ENCODE data around the gene KCND2.
A peak's percentile ranks its signal among the peaks of the same experiment; 100 is the strongest.
"Not testable (repeated sequence)": the region's sequence is repeated elsewhere in the genome, so short reads cannot be mapped to it uniquely, and the experiment has no call there.

Gene KCND2

DNA sequence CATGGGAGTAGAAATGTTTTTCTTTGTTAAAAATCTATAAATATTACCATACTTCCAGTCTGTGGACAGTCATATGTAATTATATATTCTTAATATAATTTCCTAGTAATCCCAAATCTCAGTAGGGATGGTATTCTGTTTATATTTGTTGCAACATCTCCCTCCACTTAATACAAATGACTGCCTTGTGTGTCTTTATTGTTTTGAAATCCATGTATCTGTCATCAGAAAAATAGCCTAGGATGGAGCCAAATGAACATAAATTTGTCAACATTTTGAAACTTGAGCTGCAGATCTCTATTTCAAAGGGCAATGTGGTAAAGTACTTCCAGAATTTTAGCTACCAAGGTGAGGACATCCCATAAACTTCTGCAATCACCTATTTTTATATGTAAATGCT lies 294.2 kb downstream of the KCND2 start:
- H3K4me3 ChIP-seq (ENCODE audit: control insufficient read depth, low read depth, low read length): no peak overlapping the region
- TF ChIP-seq, protein P1, sequence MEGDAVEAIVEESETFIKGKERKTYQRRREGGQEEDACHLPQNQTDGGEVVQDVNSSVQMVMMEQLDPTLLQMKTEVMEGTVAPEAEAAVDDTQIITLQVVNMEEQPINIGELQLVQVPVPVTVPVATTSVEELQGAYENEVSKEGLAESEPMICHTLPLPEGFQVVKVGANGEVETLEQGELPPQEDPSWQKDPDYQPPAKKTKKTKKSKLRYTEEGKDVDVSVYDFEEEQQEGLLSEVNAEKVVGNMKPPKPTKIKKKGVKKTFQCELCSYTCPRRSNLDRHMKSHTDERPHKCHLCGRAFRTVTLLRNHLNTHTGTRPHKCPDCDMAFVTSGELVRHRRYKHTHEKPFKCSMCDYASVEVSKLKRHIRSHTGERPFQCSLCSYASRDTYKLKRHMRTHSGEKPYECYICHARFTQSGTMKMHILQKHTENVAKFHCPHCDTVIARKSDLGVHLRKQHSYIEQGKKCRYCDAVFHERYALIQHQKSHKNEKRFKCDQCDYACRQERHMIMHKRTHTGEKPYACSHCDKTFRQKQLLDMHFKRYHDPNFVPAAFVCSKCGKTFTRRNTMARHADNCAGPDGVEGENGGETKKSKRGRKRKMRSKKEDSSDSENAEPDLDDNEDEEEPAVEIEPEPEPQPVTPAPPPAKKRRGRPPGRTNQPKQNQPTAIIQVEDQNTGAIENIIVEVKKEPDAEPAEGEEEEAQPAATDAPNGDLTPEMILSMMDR (conservative IDR thresholded peaks at IDR 0.05; ENCODE audit: control insufficient read depth, insufficient read depth, low read depth, low read length): no peak
- peak; percentile 45 for DNase-seq (ENCODE audit: low read depth)

DNA sequence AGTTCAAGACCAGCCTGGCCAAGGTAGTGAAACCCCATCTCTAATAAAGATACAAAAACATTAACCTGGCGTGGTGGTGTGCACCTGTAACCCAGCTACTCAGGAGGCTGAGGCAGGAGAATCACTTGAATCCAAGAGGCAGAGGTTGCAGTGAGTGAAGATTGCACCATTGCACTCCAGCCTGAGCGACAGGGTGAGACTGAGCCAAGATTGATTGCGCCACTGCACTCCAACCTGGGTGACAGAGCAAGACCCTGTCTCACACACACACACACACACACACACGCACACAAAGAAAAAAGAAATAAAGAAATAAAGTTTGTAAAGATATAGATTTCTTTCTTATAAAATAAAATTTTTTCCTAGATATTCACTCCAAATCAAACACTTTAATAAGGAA lies 305.7 kb downstream of the KCND2 start:
- H3K4me3 ChIP-seq (ENCODE audit: control insufficient read depth, low read depth, low read length): not testable (repeated sequence)

DNA sequence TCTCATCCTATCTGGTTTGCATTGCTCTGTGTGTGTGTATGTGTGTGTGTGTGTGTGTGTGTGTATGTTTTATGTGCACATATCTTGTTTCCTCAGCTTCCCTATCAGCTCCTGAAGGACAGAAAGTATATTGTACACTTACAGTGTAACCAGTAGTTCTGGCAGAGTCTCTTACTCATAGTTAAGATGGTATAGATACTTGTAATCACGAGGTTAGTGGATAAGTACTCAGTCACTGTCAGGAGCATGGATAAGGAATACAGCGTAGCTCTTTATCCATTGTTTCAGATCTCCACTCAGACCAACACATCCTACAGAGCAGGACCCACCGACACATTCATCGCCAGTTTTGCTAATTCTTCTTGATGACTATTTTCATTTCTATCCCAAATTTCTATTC lies 309.9 kb downstream of the KCND2 start:
- no peak for DNase-seq (ENCODE audit: low read depth)
- TF ChIP-seq, protein P1 (conservative IDR thresholded peaks at IDR 0.05; ENCODE audit: control insufficient read depth, insufficient read depth, low read depth, low read length): no peak
- no peak overlapping the region for H3K4me3 ChIP-seq (ENCODE audit: control insufficient read depth, low read depth, low read length)

More for the DNA sequence above, 305.7 kb downstream of the KCND2 start:
- DNase-seq (ENCODE audit: low read depth): not testable (repeated sequence)

DNA sequence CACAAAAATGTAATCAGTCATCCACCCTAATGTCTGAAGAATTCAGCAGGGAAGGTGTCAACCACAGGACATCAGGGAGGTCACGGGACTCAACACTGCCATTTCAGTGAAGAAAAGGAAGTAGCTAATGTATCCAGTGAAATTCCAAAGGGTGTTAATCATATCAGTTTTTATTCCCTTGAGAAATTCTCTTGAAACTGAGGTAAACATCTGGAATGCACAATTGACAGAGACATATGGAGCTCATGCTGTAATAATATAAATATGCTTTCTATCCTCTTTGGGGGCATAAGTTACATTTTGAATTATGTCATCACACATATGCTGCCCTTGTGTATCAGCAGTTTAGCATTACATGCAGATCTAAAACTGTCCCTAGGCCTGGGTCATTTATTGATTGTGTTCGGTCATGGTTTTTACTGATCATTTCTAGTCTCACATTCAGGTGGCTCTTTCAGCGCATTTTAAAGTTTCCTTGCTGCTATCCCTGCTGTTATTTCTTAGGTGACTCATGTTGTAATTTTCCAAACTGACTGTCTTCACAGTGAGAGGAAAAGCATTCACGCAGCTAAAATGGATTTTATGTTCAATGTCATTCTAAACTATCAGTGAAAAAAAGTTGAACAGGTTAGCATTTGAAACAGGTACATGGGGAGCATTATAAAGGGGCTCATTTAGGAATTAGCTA lies 311.1 kb downstream of the KCND2 start:
- peak; percentile 89 for DNase-seq (ENCODE audit: low read depth)
- no peak overlapping the region for H3K4me3 ChIP-seq (ENCODE audit: control insufficient read depth, low read depth, low read length)
- TF ChIP-seq, protein P1 (conservative IDR thresholded peaks at IDR 0.05; ENCODE audit: control insufficient read depth, insufficient read depth, low read depth, low read length): no peak

GRCh38 chr7:120586571-120586970 lies 313.6 kb downstream of the KCND2 start:
- TF ChIP-seq, protein P1 (conservative IDR thresholded peaks at IDR 0.05; ENCODE audit: control insufficient read depth, insufficient read depth, low read depth, low read length): no peak
- no peak overlapping the region for H3K4me3 ChIP-seq (ENCODE audit: control insufficient read depth, low read depth, low read length)

GRCh38 chr7:120587243-120587642 lies 314.3 kb downstream of the KCND2 start:
- TF ChIP-seq, protein P1 (conservative IDR thresholded peaks at IDR 0.05; ENCODE audit: control insufficient read depth, insufficient read depth, low read depth, low read length): no peak
- H3K4me3 ChIP-seq (ENCODE audit: control insufficient read depth, low read depth, low read length): no peak overlapping the region
- no peak for DNase-seq (ENCODE audit: low read depth)

More at GRCh38 chr7:120586571-120586970, 313.6 kb downstream of the KCND2 start:
- DNase-seq (ENCODE audit: low read depth): no peak

DNA sequence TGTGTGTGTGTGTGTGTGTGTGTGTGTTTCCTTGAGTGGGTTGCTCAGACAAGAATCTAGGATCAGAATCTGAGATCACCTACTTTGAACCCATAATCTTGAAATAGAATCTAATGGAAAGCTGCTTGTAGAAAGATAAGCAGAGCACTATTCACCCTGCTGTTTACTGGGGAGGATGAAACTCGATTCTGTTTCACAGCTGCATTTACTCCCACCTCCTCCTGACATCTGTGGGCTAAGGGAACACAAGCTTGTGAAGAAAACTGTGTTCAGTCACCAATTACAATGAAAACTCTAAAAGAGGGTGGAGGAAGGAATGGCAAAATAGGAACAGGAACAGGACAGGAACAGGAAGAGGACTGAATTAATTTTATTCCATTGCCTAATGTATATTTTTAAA lies 315.4 kb downstream of the KCND2 start:
- DNase-seq (ENCODE audit: low read depth): no peak
- H3K4me3 ChIP-seq (ENCODE audit: control insufficient read depth, low read depth, low read length): no peak overlapping the region
- TF ChIP-seq, protein P1 (conservative IDR thresholded peaks at IDR 0.05; ENCODE audit: control insufficient read depth, insufficient read depth, low read depth, low read length): no peak

Data from fibroblast of mammary gland (primary cell).